VCaP (cell line): ENCODE measurements around the gene SMIM28.

Source experiments
- H3K27ac ChIP-seq: fragments of 450-650 bp; 2 replicates; pipeline ENCODE4 v1.5.1; 2017
- TF ChIP-seq, protein P1 (sequence below): fragments of 450-650 bp; conservative IDR thresholded peaks from 2 replicates; pipeline ENCODE4 v1.5.1; 2017; ENCODE audit warnings: mild to moderate bottlenecking, moderate library complexity

Gene SMIM28

DNA sequence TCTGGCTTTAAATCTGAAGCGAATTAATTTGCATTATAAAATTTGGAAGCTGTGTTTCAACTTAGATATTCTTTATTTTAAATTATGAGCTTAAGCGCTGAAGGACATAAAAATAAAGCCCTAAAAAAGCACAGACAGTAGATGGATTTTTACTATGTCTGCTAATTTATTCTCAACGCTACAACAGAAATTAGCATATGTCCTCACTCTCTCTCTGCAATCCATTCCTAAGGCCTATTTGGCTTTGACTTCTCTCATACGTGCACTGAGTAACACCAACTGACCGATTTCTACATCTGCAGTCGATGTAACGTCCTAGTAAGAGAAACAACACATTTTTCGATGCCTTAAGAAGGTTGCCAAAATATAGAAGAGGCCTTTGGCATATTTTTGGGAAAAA, 50.0 kb downstream of the SMIM28 start:
- TF ChIP-seq, protein P1, sequence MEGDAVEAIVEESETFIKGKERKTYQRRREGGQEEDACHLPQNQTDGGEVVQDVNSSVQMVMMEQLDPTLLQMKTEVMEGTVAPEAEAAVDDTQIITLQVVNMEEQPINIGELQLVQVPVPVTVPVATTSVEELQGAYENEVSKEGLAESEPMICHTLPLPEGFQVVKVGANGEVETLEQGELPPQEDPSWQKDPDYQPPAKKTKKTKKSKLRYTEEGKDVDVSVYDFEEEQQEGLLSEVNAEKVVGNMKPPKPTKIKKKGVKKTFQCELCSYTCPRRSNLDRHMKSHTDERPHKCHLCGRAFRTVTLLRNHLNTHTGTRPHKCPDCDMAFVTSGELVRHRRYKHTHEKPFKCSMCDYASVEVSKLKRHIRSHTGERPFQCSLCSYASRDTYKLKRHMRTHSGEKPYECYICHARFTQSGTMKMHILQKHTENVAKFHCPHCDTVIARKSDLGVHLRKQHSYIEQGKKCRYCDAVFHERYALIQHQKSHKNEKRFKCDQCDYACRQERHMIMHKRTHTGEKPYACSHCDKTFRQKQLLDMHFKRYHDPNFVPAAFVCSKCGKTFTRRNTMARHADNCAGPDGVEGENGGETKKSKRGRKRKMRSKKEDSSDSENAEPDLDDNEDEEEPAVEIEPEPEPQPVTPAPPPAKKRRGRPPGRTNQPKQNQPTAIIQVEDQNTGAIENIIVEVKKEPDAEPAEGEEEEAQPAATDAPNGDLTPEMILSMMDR, result no peak

DNA sequence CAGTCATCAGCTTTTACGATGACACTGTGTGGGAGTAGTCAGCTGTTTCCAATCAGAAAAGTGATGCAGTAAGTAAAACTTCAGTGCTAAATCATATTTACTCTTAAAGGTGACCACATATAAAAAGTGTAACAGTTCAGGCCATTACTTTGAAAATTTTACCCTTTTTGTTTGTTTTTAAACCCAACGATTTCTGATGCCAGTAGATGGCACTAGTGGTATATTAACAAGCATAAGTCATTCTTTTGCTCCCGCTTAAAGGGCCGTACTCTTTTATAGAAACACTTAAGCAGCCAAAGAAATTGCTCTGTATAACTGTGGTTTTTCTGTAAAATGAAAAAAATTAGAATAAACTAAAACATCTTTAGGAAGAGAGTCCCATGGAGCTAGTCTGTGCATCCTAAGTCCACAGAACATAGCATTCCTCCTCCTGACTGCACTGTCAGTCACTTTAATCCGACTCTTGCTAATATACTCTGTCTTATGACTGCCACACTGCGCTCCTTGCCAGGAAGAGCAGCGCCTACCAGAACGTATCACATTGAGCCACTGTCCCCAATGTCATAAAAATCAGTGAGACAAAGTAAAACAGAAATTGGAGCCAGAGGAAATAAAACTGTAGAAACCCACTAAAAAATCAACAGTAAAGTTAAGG, 51.4 kb downstream of the SMIM28 start:
- TF ChIP-seq, protein P1, result peak; percentile 82
- peak overlapping the region; percentile 27; the same call in 1 of the 2 replicates for H3K27ac ChIP-seq

More for the DNA sequence above, 50.0 kb downstream of the SMIM28 start:
- no peak overlapping the region for H3K27ac ChIP-seq

DNA sequence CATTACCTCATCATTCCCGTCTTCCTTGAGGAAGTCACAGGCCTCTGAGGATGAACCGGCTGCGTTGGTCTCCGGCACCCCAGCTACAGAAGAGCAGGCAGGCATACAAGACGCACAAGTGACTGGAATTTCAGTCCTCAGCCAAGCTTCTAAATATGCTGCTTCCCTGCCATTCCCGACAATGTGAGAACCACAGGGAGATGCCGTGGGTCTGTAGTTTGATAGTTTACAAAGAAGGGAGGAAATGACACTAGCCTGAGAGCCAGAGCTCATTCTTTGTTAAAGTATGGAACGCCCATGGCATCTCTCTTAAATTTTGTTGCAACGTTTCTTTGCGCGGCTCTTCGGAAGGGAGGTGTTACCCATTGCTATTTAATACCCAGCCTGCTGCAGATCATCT, 52.1 kb downstream of the SMIM28 start:
- H3K27ac ChIP-seq, result peak overlapping the region; percentile 27; the same call in 1 of the 2 replicates
- TF ChIP-seq, protein P1, result no peak

DNA sequence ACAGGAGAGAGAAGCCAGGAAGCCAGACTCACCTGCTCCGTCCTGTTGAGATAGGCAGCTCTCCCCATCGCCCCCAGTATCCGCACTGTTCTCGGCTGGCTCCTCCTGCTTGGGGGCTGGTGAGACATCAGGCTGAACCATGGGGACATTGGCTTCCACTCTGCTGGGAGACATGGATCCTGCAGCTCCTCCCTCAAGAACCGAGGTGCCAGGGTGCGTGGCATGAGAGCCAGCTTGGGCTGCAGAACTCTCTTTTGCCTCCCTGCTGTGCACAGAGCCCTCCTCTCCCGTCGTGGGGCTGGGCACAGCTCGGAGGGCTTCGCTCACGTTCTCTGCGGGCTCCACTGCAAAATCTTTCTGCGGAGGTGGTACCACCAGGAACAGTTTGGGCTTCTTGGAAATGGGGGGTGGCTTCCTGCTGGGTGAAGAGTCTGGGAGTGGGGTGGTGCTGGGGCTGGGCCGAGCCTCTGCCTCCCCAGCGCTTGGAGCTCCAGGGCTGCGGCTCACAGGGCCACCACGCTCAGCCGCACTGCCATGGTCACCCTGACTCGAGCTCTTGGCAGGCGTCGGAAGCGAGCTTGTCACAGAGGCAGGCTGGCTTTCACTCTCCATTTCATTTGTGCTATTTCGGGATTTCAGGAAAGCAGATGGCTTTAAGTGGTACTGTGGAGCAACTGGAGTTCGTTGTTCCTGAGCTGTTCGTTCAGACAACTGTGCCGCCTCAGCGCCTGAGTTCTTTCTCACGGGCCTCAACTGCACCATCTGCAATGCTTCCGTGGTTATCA, 52.8 kb downstream of the SMIM28 start:
- H3K27ac ChIP-seq, result no peak overlapping the region
- TF ChIP-seq, protein P1, result no peak

DNA sequence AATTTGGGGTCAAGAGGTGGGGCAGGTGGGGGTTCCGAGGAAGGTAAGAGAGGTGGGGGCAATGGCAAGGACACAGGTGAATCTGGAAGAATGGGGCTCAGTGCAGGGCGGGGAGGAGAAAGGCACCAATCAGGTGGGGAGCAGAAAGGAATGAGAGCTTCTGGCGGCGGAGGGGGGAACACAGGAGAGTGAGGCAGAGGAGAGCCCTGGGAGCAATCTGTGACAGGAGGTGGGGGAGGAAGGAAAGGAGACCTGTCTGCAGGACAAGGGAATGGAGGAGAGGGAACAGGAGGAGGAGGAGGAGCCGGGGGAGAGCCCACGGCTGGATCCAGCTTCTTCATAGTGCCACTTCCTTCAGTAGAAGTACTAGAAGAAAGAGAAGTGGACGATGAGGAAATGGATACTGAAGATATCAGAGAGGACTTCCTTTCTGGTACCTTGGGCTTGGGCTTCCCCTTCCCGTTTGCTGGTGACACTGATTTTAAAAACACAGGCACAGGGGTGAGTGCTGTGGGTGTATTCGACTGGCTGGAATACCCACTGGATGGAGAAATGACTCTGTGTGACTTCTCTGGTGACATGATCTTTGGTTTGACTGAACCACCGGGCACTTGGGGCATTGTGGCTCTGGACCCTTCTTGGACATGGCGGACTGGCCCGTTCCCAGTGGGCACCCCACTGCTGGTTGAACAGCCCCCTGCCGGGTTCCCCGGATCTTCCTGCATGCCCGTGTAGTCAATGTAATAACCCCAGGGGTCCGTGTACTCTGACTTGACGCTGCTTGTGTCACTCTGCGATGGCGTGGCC, 53.8 kb downstream of the SMIM28 start:
- no peak overlapping the region for H3K27ac ChIP-seq
- TF ChIP-seq, protein P1, result no peak

DNA sequence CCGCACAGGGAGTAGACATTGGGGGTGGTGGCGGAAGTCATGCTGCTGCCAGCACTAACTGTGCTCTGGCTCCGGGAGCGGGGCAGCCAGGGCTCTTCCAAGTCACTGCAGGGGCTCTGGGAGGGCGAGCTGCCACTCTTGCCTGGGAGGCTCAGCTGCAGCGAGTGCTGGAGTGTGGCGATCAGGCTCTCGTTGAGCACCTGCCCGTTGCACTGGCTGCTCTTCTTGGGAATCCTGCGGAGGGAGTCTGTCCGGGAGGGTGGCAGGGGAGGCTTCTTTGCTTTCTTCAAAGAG, 54.3 kb downstream of the SMIM28 start:
- TF ChIP-seq, protein P1, result no peak
- H3K27ac ChIP-seq, result no peak overlapping the region
